ENCODE results near the gene FGD5.

- no peak for TF ChIP-seq CTCF (IDR thresholded peaks at IDR 0.05; ENCODE audit: low read depth, low read length, poor library complexity, severe bottlenecking)
- TF ChIP-seq EZH2phosphoT487 (IDR thresholded peaks at IDR 0.05; ENCODE audit: borderline replicate concordance, low read length) = no peak
Measured at GRCh38 chr3:14814411-14814871, 4.3 kb upstream of the FGD5 start.
